Middle frontal gyrus (tissue), 1 donor: ENCODE results near the gene JUND.

ENCODE experiments used
- DNase-seq: peaks from one replicate; pipeline ENCODE4 v3.0.0-alpha.2; 2015; ENCODE audit warnings: low spot score; ENCODE audit errors: extremely low spot score

The JUND gene

DNA sequence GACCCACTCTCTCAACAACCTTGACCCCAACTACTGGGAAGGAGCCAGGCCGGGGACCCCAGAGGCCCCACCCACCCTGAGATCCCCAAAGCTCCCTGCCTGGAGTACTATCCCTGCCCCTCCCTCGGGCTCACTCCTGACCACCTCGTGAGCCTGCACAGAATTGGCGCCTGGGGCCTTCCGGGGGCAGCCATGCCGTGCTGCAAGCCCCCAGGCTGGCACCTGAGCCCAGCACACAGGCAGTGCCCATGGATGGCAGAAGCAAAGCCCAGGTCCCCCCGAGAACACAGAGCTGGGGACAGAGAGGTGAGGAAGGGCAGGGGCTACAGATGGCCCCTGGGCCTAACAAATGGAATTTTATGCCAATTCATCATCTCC lies 27.5 kb upstream of the JUND start:
- DNase-seq = no peak

DNA sequence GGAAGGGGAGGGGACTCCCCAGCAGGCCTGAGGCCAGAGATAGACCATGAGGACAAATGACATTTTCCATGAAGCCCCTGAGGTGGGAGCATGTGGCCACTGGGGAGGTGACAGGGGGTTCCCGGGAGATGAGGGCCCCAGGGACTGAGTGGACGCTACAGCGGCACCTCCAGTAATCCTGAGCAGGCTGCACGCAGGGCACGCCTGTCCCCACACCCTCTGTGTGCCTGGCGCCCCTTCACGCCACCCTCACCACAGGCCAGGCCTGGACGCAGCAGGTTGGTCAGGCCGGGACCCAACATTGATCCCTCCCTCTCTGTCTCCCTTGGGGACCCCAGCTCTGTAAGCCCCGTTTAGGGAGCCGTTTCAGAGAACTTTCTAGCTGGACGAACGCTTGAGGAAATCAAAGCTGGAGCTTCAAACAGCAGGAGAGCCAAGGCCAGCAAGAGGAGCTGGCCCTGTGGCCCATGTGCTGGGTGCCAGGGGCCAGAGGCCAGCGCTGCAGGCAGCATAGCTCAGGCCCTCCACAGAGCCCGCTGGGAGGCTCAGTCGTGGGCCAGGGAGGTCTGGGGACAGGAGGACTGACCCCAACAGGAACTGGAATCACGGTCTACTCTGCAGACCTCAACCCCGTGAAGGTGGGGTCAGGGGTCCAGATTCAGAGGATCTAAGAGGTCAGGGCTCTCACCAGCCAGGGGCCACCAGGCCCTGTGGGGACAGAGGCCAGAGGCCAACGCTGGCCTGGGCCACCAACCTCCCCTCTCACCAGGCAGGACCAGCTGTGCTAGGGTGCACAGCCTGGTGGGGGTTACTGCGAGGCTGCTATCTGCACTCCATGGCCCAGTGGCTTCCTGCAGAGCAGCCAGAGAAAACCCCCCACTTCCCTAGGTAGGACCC lies 26.9 kb upstream of the JUND start:
- no peak for DNase-seq

DNA sequence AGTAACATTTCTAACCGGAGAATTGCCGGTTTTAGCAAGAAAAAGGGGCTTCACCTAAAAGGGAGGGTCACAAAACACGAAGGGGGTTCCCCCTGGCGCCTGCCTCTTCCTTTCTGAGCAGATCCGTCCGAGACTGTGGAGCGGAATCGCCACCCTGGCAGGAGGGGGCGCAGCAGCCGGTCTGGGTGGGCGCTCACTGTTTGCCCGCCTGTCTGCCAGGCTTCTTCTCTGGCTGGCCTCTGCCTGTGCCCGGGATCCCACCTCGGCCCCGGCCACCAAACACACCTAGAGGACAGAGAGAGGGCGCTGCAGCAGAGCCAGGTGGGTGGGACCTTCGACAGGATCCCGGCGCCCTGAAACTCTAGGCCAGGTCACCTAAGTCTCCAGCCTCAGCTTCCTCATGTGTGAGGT lies 25.9 kb upstream of the JUND start:
- DNase-seq = no peak

DNA sequence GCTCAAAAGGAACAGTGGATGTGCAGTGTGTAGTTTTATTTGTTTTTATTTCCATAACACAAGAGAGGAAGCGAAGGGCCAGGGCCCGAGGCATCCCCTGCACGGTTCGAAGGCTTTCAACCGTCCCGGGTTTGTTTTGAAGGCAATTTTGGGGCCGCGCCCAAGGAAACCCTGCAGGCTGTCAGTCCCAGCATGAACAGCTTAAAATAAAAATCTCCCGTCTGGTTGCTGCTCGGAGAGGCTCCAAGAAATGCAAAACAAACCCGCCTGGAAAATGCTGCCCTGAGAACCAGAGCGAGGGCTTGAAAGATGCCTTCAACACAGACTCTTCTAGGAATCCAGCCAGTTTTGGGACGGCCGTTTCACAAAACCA lies 25.5 kb upstream of the JUND start:
- peak; percentile 50 for DNase-seq

DNA sequence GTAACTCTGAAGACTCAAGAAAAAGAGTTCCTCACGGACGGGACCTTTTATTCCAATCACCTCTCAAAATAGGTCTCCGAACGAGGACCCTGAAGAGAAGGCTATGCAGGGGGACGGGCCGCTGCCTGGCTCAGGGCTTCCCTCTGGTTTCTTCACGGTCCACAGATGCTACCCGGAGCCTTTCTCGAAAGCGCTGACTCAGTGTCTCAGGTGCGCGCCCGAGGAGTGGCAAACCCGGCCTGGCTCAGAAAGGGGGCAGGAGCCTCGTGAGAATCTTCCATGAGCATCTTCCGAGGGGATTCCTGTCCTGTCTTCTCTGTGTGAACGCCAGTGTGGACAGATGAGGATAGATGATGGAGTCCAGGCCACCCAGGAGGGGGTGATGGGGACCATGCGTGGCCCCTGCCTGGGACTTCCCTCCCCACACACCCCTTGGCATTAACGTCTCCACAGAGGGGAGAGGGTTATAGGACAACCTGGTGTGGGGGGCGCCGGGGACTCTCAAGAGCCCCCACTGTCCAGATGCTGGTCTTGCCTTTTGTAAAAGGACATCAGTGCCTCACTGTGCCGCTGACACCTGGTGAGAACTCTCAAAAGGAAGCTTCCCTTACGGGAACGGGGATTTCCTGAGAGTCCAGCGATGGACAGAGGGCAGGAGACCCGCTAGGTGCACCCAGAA lies 24.9 kb upstream of the JUND start:
- DNase-seq = no peak

DNA sequence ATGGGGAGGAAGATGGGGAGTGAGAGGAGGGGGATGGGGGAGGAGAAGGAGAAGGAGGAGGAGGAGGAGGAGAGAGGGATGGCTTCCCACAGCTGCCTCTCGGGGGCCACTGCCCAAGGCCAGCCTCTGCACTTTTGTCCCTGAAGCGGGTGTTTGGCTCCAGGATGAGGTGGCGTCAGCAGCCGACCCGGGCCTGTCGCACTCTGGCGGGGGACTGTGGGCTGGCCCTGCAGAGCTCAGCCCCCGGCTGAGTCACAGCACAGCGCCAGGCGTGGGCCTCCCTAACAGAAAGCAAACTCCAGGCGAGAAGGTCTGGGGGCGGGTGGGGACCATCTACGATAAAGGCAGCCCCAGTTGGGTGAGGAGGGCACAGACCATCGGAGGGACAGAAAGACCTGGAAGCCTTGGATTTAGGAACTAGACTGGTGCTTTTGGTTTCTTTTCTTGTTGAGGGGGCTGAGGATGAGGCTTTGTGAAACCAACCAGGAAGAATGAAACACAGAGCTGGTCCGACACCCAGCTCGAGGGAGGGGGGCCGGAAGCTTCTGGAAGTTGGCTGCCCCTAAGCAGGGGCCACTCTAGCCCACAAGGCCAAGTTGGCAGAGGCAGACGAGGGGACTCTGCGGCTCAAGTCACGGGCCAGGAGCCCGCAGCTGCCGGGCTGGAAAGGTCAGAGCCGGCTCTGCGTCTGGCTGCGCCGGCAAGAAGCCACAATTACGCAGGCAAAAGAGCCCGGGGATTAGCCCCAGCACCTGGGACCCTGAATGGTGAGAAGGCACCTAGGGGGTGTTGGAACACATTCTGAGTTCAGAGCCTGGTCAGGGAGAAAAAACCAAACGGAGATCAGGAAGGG lies 23.3 kb upstream of the JUND start:
- peak; percentile 51 for DNase-seq

DNA sequence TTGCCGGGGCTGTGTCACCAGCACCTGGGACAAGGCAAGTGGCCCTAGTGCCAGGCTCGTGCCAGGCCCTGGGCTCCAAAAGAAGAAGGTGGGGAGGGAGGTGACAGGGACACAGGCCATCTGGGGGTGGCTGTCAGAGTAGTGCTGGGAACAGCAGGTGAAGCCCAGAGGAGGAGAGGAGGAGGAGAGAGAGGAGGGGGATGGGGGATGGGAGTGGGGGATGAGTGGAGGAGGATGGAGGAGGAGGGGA lies 22.7 kb upstream of the JUND start:
- no peak for DNase-seq

DNA sequence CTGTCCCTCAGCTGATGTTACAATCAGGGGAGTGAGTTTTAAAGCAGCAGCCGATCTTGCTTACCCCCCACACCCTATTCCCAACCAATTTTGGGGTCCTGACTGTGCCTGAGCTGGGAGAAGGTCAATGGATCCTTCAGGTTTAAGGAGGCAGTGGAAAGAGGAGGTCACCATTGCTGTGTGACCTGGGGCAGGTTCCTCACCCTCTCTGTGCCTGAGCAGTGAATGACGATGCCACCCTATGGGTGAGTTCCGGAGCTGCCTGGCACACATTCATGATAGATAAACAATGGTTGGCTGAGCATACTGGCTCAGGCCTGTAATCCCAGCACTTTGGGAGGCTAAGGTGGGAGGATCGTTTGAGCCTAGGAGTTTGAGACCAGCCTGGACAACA lies 20.3 kb upstream of the JUND start:
- no peak for DNase-seq

DNA sequence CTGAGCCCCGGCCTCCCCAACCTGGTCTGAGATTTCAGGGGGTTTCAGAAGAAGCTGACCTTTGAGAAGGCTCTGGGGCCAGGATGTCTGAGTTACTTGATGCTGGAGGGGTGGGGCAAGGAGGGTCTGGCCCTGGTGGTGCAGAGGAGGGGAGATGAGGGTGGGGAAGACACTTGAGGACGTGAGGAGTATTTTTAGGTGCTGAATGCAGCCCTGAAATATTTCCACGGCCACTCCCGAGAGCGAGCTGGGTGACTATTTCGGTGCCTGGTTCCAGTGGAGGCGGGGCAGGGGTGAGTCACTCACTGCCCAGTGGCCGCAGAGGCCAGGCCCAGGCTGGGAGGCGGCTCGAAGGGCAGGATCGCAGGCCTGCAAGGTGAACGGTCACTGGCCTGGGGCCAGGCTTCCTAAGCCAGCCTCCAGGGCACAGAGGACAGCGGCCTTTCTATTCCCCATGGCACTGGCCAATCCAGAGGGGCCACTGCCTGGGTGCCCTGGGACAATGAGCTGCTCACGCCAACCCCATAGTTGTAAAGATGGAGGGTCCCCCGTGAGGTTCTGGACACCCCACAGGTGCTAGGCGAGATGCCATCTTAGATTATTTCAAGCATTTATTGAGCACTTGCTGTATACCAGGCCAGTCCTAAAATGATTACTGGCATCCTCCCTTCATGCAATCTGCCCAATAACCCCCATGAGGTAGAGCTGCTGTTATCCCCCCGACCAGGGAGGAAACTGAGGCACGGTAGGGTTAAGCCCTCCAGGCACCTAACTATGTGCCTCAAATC lies 19.7 kb upstream of the JUND start:
- DNase-seq = no peak

DNA sequence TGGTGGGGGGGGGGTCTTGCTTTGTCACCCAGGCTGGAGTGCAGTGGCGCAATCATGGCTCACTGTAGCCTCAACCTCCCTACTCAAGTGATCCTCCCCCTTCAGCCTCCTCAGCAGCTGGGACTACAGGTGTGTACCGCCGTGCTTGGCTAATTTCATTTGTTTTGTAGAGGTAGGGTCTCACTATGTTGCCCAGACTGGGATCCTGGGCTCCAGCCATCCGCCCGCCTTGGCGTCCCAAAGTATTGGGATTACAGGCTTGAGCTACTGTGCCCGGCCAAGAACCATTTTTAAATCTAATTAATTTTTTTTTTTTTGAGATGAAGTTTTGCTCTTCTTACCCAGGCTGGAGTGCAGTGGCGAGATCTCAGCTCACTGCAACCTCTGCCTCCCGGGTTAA lies 18.2 kb upstream of the JUND start:
- no peak for DNase-seq

DNA sequence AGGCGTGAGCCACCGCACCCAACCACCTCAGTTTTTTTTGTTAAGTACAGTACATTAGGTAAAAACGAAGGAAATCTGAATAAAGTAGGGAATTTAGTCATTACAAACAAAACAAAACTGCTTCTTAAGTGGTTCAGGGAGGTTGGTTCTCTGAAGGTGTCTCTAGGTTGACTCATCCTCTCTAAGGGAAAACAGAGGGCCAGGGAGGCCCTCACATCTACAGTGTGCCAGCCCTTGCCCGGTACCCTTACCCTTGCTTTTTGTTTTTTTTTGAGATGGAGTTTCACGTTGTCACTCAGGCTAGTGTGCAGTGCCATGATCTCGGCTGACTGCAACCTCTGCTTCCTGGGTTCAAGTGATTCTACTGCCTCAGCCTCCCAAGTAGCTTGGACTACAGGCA lies 17.2 kb upstream of the JUND start:
- no peak for DNase-seq

DNA sequence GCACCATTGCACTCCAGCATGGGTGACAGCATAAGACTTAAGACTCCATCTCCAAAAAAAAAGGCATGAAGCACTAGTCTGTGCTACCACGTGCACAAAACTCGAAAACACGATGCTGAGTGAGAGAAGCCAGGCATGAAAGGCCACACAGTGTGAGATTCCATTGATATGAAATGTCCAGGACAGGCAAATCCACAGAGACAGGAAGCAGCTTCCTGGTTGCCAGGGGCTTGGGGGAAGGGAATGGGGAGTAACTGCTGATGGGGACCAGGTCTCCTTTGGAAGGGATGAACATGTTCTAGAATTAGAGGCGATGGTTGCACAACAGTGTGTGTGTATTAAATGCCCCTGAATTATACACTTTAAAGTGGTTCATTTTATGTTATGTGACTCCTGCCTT lies 15.9 kb upstream of the JUND start:
- DNase-seq = no peak

DNA sequence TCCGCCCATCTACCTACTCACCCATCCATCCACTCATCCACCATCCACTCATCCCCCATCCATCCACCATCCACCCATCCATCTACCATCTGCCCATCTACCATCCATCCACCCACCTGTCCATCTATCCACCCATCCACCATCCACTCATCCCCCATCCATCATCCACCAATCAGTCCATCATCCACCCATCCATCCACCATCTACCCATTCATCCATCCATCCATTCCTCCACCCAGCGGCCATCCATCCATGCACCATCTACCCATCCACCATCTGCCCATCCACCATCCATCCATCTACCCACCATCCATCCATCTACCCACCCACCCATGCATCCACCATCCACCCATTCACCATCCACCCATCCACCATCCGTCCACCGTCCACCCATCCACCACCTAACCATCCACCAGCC lies 13.6 kb upstream of the JUND start:
- no peak for DNase-seq

DNA sequence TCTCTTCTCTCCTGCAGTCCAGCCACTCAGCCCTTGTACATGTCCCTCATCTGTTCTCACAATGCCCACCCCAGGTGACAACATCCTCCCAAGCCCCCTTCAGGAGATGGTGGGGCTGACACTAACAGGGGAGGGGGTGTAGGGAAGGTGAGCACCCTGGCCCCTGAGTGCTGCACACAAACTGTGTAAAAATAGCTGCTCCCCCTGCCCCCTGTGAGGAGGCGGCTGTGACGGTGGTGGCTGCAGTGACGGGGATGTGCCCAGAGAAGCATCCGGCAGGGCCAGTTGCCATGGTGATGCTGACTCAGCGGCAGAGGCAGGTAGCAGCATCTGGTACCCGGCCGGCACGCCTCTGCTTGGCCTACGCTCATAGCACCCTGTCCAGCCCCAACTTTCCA lies 13.0 kb upstream of the JUND start:
- DNase-seq = no peak

DNA sequence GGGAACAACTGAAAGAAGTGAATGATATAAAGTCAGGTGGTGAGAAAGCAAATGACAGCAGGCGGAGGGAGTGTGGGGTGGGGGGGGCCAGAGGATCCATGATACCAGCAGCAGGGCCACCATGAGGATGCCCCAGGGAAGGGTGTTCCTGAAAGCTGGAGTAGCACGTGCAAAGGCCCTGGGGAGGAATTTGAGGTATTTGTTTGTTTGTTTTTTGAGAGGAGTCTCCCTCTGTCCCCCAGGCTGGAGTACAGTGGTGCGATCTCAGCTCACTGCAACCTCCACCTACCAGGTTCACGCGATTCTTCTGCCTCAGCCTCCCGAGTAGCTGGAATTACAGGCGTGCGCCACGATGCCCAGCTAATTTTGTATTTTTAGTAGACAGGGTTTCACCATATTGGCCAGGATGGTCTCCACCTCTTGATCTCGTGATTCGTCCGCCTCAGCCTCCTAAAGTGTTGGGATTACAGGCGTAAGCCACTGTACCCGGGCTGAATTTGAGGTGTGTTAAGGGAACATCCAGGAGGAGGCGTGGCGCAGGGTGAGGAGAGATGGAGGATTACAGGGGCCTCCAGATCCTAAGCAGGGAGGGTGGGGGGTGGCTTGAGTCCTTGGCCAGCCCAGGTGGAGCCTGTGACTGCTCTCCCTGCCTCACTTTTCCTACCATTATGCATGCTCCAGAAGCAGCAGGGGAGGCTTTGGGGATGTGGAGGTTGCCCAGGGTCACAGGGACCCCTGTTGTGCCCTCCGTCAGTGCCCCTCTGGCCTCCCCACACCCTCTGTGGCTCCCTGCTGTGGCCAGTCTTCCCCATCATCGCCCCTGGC lies 12.4 kb upstream of the JUND start:
- no peak for DNase-seq

DNA sequence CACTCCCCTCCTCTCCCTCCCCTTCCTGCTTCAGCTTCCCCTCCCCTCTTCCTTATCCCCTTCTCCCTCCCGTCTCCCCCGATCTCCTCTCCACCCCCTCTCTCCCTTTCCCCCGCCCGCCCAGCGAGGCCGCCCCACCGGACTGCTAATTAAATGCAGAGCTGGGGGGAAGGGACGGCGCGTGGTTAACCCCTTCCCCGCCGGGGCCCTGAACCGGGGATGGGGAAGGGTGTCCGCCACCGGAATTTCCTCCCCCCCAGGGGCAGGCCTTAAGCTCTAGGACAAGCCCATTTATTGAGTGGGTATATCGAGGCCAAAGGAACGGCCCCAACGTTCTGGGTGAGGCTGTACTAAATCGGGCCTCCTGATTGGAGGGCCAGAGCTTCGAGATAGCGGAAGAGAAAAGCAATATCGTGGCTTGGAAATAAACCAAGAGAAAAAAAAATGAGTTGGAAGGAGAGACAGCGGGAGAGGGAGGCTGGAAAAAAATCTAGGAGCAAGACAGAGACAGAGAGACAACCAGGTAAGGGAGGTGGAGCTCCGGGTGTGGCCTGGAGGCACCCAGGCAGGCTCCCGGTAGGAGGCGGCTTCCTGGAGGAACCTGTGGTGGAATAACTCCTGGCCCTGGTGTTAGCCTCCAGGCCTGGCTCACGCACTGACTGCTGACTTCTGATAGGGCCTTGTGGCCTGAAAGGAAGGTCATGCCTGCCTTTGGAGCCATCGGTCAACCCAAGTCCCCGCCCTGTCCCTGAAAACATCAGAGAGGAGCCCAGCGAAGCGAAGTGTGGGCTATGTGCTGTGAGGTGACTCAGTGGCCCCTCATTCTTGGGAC lies 11.6 kb upstream of the JUND start:
- no peak for DNase-seq

DNA sequence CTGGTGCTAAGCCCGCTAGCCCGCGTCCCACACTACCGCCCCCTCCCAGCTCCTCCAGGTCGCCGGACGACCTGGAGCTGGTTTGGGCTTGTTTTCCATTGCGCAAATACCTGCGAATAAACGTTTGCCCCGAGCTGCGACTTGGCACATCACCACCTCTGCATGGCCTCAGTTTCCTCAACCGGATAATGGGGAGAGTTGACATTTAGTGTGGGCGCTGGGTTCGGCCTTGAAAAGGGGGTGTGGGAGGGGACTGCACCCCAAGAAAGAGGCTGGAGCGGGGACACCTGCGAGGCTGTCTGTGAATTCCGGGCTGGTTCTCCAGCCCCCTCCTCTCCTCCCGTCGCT lies 11.0 kb upstream of the JUND start:
- no peak for DNase-seq

DNA sequence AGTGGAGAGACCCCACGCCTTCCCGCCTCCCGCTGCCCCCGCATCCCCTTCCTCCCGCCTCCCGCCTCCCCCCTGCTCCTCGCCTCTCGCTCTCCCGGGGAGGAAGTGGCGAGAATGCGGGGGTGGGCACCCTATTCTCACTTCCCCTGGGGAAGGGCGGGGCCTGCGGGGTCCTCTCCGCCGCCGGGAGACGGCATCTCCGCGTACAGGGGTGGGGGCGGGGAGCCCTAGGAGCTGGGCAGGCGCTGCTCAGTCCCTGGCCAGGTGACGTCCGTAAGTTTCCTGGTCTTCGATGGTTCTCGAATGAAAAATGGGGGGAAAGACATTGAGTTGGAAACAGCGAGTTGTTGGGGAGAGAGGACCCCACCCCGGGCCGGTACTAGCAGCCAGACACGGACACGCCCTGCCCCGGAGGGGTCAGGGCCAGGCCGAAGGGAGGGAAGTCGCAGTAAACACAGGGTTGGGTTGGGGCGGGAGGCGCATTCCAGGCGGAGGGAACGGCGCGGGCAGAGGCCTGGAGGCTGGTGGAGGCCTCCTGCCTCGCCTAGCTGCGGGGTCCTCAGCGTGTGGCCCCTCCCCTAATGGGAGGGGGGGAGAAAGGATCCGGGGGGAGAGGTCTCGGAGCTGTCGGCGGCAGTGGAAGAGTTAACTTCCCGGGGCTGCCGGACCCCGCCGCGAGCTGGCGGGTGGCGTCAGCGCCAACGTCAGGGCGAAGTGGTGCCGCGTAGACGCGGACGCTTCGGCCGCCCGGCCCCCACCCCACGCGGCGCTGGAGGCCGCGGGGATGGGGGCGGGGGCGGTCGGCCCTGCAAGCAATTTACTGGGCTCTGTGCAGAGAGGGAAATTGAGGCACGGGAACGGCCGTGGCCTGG lies 10.4 kb upstream of the JUND start:
- DNase-seq = peak; percentile 66

DNA sequence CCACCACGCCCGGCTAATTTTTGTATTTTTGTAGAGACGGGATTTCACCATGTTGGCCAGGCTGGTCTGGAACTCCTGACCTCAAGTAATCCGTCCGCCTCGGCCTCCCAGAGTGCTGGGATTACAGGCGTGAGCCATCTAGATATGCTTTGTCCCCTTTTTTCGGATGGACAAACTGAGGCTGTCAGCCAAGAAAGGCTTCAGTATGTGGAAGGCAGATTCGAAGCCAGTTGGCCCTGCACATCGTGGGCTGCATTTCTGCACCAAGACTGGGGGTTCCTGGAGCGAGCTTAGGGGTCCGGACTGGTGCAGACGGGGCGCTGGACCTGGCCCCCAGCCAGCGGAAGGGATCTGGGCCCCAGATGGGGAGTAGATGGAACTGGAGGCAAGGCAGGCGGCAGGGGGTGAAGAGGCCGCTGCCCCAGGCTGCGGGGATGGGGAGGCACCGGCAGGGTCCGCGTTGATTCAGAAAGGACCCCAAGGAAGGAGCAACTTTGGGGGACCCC lies 9.7 kb upstream of the JUND start:
- DNase-seq = no peak
